ENCODE data around the gene OBSCN. TPM values are rescaled to one million over a fixed set of nuclear protein-coding genes. Genes with fewer than 3 reads are reported as not detected.

Gene OBSCN
- total RNA-seq, 1 experiment from 2014 or later = 33.3 TPM

DNA sequence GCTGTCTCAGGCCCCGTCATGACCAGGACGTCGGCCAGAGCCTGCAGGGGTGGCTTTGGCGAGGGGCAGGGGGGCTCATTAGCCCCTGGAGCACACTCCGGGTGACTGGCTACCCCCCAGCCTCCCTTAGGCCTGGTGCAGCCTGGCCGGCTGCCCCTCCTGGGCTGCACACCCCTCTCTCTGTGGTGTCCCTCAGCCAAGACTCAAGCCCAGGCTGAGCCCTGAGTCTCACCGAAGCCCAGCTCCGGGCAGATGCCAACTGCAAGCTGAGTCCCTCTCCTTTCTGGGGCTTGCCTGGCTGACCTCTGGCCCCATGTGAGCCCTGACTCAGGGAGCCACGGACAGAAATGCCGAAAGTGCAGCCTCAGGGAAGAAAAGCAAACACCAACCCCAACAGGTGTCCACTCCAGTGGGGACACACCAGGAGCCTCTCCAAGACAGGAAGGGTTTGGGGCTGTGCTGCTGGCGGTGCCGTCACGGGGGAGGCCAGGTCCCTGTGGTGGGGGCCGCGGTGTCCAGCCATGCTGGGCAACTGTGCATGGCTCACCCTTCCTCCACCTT is 47.6 kb upstream of the OBSCN start:
- Mint-ChIP-seq H3K4me3 (no peak overlapping the region), H3K36me3 (ENCODE audit: insufficient read depth in 1 of 3, low read depth in 3 of 3) (peaks cover 0 to 3% (median 2%) of the 10 kb centered on the region in 3 experiments; a peak in 2 of 7 replicates), H3K27ac (no peak overlapping the region), H3K9me3 (peaks cover 0 to 2% of the 10 kb centered on the region in 2 experiments; a peak in 1 of 5 replicates), H3K27me3 (ENCODE audit: low read depth) (peaks cover 11% of the 10 kb centered on the region), H3K4me1 (peaks cover 10 to 26% of the 10 kb centered on the region in 2 experiments; a peak in 3 of 4 replicates)
- no peak overlapping the region for H3K27ac ChIP-seq (ENCODE audit: insufficient read length, low read depth, low read length)
- peaks cover 2% of the 10 kb centered on the region for H3K23me2 ChIP-seq (ENCODE audit: insufficient read length, low read depth, low read length, poor library complexity, severe bottlenecking)
- H3K4me2 ChIP-seq (ENCODE audit: insufficient read depth, insufficient read length, low read length) = no peak overlapping the region
- H3K56ac ChIP-seq (ENCODE audit: insufficient read length, low read depth, low read length) = no peak overlapping the region
- no peak overlapping the region for H4K91ac ChIP-seq (ENCODE audit: insufficient read length, low read depth, low read length)
- WGBS (ENCODE audit: extremely low coverage, insufficient read length, low lambda C conversion rate) = no CpG with 5 or more reads among the region's 15 CpGs
- no peak for DNase-seq
- H4K5ac ChIP-seq (ENCODE audit: insufficient read length, low read depth, low read length) = no peak overlapping the region
- no peaks in the 10 kb centered on the region; the same call in 1 of the 2 replicates for H3K27me3 ChIP-seq (ENCODE audit: insufficient read depth, low read length)
- TF ChIP-seq, protein P1, sequence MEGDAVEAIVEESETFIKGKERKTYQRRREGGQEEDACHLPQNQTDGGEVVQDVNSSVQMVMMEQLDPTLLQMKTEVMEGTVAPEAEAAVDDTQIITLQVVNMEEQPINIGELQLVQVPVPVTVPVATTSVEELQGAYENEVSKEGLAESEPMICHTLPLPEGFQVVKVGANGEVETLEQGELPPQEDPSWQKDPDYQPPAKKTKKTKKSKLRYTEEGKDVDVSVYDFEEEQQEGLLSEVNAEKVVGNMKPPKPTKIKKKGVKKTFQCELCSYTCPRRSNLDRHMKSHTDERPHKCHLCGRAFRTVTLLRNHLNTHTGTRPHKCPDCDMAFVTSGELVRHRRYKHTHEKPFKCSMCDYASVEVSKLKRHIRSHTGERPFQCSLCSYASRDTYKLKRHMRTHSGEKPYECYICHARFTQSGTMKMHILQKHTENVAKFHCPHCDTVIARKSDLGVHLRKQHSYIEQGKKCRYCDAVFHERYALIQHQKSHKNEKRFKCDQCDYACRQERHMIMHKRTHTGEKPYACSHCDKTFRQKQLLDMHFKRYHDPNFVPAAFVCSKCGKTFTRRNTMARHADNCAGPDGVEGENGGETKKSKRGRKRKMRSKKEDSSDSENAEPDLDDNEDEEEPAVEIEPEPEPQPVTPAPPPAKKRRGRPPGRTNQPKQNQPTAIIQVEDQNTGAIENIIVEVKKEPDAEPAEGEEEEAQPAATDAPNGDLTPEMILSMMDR (conservative IDR thresholded peaks at IDR 0.05) = no peak
- no peak overlapping the region for H3K23ac ChIP-seq (ENCODE audit: insufficient read length, low read depth, low read length)
- H3K18ac ChIP-seq (ENCODE audit: insufficient read length, low read depth, low read length) = no peak overlapping the region
- no peak overlapping the region for H3T11ph ChIP-seq (ENCODE audit: low read length)
- H2BK12ac ChIP-seq (ENCODE audit: insufficient read length, low read depth, low read length) = no peak overlapping the region
- no peak overlapping the region for H2BK5ac ChIP-seq (ENCODE audit: insufficient read length, low read length)
- no peak overlapping the region for H2BK120ac ChIP-seq (ENCODE audit: low read depth, low read length, poor library complexity, severe bottlenecking)
- no peak overlapping the region for H2BK20ac ChIP-seq (ENCODE audit: low read depth, low read length, poor library complexity, severe bottlenecking)
- no peak overlapping the region for H4K8ac ChIP-seq (replicated peaks; ENCODE audit: insufficient read length, low read depth, low read length)
- H3K79me1 ChIP-seq (ENCODE audit: insufficient read depth, low read depth, low read length, poor library complexity, severe bottlenecking) = no peaks in the 10 kb centered on the region
- no peak overlapping the region for H2BK15ac ChIP-seq (ENCODE audit: low read depth, low read length)
- H3K4ac ChIP-seq (ENCODE audit: low read depth, low read length) = no peak overlapping the region
- no peaks in the 10 kb centered on the region; the same call in 1 of the 2 replicates for H3K4me1 ChIP-seq (ENCODE audit: insufficient read depth, low read length)
- H2AFZ ChIP-seq (ENCODE audit: low read length) = no peak overlapping the region
- no peaks in the 10 kb centered on the region for H3K79me2 ChIP-seq (ENCODE audit: insufficient read depth, low read length)
- H4K20me1 ChIP-seq (ENCODE audit: control insufficient read depth, insufficient read depth, insufficient read length) = peaks cover 3% of the 10 kb centered on the region
- no peak overlapping the region; the same call in 1 of the 2 replicates for H3K14ac ChIP-seq (ENCODE audit: insufficient read depth, low read length)
- H3K9ac ChIP-seq (ENCODE audit: extremely low read depth, insufficient read length, low read length) = no peak overlapping the region
- H3K9me3 ChIP-seq (ENCODE audit: control insufficient read depth, low read depth, low read length) = no peaks in the 10 kb centered on the region
- H2AK5ac ChIP-seq (ENCODE audit: insufficient read length, low read length) = no peak overlapping the region

Measured in H9 (cell line).